Keratinocyte (primary cell): ENCODE measurements around the gene GRIK4. TPM values are rescaled to one million over a fixed set of nuclear protein-coding genes. Genes with fewer than 3 reads are reported as not detected.

Source experiments
- DNase-seq: peaks from one replicate; pipeline ENCODE4 v3.0.0-alpha.2; 2011; ENCODE audit warnings: low read depth, missing footprints, low spot score
- FAIRE-seq: peaks from 2 replicates; lab custom pipeline; 2011; peaks lifted over from hg19 to GRCh38; lab: Jason Lieb, UNC
- H2AFZ ChIP-seq: 2 replicates; pipeline ENCODE4 v1.6.0; 2012; ENCODE audit warnings: low read length, control low read depth, inconsistent platforms; ENCODE audit not compliant: control insufficient read depth
- H3K27ac ChIP-seq: 2 replicates; pipeline ENCODE4 v1.5.1; 2011; ENCODE audit warnings: low read length; ENCODE audit not compliant: control insufficient read depth, insufficient read depth
- H3K27me3 ChIP-seq: 3 replicates; pipeline ENCODE4 v1.6.0; 2011; ENCODE audit warnings: low read length; ENCODE audit not compliant: control insufficient read depth, insufficient read depth; ENCODE audit errors: extremely low read depth
- H3K36me3 ChIP-seq, 2 experiments: 2 replicates in 1 of 2; 3 replicates in 1 of 2; pipeline ENCODE4 v1.5.1; 2011; ENCODE audit warnings: low read length in 2 of 2, mild to moderate bottlenecking in 1 of 2; ENCODE audit not compliant: control insufficient read depth in 2 of 2, insufficient read depth in 2 of 2; ENCODE audit errors: extremely low read depth in 1 of 2
- H3K4me1 ChIP-seq: 3 replicates; pipeline ENCODE4 v1.5.1; 2011; ENCODE audit warnings: low read length; ENCODE audit not compliant: control insufficient read depth, insufficient read depth; ENCODE audit errors: extremely low read depth
- H3K4me2 ChIP-seq: 3 replicates; pipeline ENCODE4 v1.6.0; 2011; ENCODE audit warnings: low read depth, low read length; ENCODE audit not compliant: control insufficient read depth, insufficient read depth; ENCODE audit errors: extremely low read depth
- H3K4me3 ChIP-seq, 3 experiments: fragments of 200-600 bp in 1 of 3; sonication (generic) in 1 of 3; 2 replicates in 2 of 3; 3 replicates in 1 of 3; pipeline ENCODE4 v1.5.1; 2011 to 2016; ENCODE audit warnings: low read length in 3 of 3, mild to moderate bottlenecking in 3 of 3, control low read depth in 2 of 3, inconsistent platforms in 1 of 3, low read depth in 1 of 3, mixed read lengths in 1 of 3, mixed run types in 1 of 3, moderate library complexity in 1 of 3; ENCODE audit not compliant: control insufficient read depth in 2 of 3, insufficient read depth in 2 of 3; ENCODE audit errors: extremely low read depth in 1 of 3
- H3K79me2 ChIP-seq: 2 replicates; pipeline ENCODE4 v1.6.0; 2012; ENCODE audit warnings: low read length; ENCODE audit not compliant: control insufficient read depth, insufficient read depth
- H3K9ac ChIP-seq: 3 replicates; pipeline ENCODE4 v1.6.0; 2011; ENCODE audit warnings: low read length; ENCODE audit not compliant: control insufficient read depth, insufficient read depth; ENCODE audit errors: extremely low read depth
- H3K9me1 ChIP-seq: 3 replicates; pipeline ENCODE4 v1.6.0; 2011; ENCODE audit warnings: low read length; ENCODE audit not compliant: control insufficient read depth, insufficient read depth; ENCODE audit errors: extremely low read depth
- H3K9me3 ChIP-seq: 2 replicates; pipeline ENCODE4 v1.5.1; 2012; ENCODE audit warnings: low read depth, low read length; ENCODE audit not compliant: control insufficient read depth
- H4K20me1 ChIP-seq: 3 replicates; pipeline ENCODE4 v1.6.0; 2011; ENCODE audit warnings: low read length; ENCODE audit not compliant: control insufficient read depth, insufficient read depth; ENCODE audit errors: extremely low read depth
- CTCF ChIP-seq, 3 experiments: IDR thresholded peaks in 1 of 3; conservative IDR thresholded peaks in 1 of 3; optimal IDR thresholded peaks in 1 of 3; 2 replicates in 2 of 3; 3 replicates in 1 of 3; pipeline versions ENCODE3 to v1.5.1; 2011; ENCODE audit warnings: low read length in 3 of 3, mild to moderate bottlenecking in 3 of 3, moderate library complexity in 2 of 3, control low read depth in 1 of 3, inconsistent platforms in 1 of 3; ENCODE audit not compliant: insufficient read depth in 2 of 3; ENCODE audit errors: extremely low read depth in 1 of 3
- EZH2 ChIP-seq: IDR thresholded peaks from one replicate; pipeline ENCODE4 v1.6.1; 2012; ENCODE audit warnings: inconsistent platforms, mild to moderate bottlenecking, low read length, moderate library complexity
- dilution Hi-C: fragments of 300-500 bp; cut with MboI; formaldehyde crosslinking; loops from one replicate; pipeline ENCODE4 v1.7.0; 2020; ENCODE audit warnings: low sequenced_read_pairs; ENCODE audit not compliant: extremely low pct_ligation_motif_present
- polyA plus RNA-seq, 5 experiments: library from polyadenylated mRNA; depleted of rRNA in 3 of 5; stranded (reverse) in 3 of 5; stranded (forward) in 1 of 5; unstranded in 1 of 5; fragments of >200 nt; gene quantifications; 1 replicate in 1 of 5; 2 replicates in 3 of 5; 3 replicates in 1 of 5; pipeline versions ENCODE4 v1.2.1 to v1.2.3, GENCODE V29; 2011 to 2012; ENCODE audit warnings: missing spikeins in 2 of 5, low read depth in 1 of 5, low replicate concordance in 1 of 5

GRIK4 gene
- polyA plus RNA-seq, 1 donor (not counting 4 experiments of a cell fraction or from before 2014, with no cell fraction given): not detected

- FAIRE-seq: no peak
- Histone ChIP-seq H3K36me3 (no peaks in the 10 kb centered on the region), H4K20me1 (no peaks in the 10 kb centered on the region), H3K9ac (no peak overlapping the region), H3K9me1 (no peaks in the 10 kb centered on the region), H3K4me2 (no peak overlapping the region), H3K27ac (no peak overlapping the region), H3K4me3 (no peak overlapping the region), H3K79me2 (no peaks in the 10 kb centered on the region), H3K4me1 (no peaks in the 10 kb centered on the region), H3K27me3 (no peaks in the 10 kb centered on the region), H3K9me3 (no peaks in the 10 kb centered on the region), H2AFZ (no peak overlapping the region)
- dilution Hi-C loops: no loop called here
- TF ChIP-seq EZH2 (no peak), CTCF (optimal IDR thresholded peaks at IDR 0.05 in 1 of 3, IDR thresholded peaks at IDR 0.05 in 1 of 3, conservative IDR thresholded peaks at IDR 0.05 in 1 of 3; ENCODE audit: extremely low read depth in 1 of 3, insufficient read depth in 2 of 3, low read length in 3 of 3) (no peak)
- DNase-seq: no peak
These were observed 263.2 kb downstream of the GRIK4 start for GRCh38 chr11:120774591-120775386.

- Histone ChIP-seq H3K4me3 (no peak overlapping the region), H4K20me1 (no peaks in the 10 kb centered on the region), H2AFZ (no peak overlapping the region), H3K27me3 (no peaks in the 10 kb centered on the region), H3K4me1 (no peaks in the 10 kb centered on the region), H3K9me3 (no peaks in the 10 kb centered on the region), H3K9ac (no peak overlapping the region), H3K27ac (no peak overlapping the region), H3K9me1 (no peaks in the 10 kb centered on the region), H3K36me3 (no peaks in the 10 kb centered on the region), H3K79me2 (no peaks in the 10 kb centered on the region), H3K4me2 (no peak overlapping the region)
- FAIRE-seq (no peak), DNase-seq (no peak)
- no peak for TF ChIP-seq CTCF (optimal IDR thresholded peaks at IDR 0.05 in 1 of 3, IDR thresholded peaks at IDR 0.05 in 1 of 3, conservative IDR thresholded peaks at IDR 0.05 in 1 of 3; ENCODE audit: extremely low read depth in 1 of 3, insufficient read depth in 2 of 3, low read length in 3 of 3)
- no peak for TF ChIP-seq EZH2
- dilution Hi-C loops: no loop called here
These were observed 264.7 kb downstream of the GRIK4 start for GRCh38 chr11:120775986-120776951.
